Measurements from ENCODE around the gene SUDS3.
A peak's percentile ranks its signal among the peaks of the same experiment; 100 is the strongest.
"Not testable (repeated sequence)": the region's sequence is repeated elsewhere in the genome, so short reads cannot be mapped to it uniquely, and the experiment has no call there.

SUDS3 gene, protein sequence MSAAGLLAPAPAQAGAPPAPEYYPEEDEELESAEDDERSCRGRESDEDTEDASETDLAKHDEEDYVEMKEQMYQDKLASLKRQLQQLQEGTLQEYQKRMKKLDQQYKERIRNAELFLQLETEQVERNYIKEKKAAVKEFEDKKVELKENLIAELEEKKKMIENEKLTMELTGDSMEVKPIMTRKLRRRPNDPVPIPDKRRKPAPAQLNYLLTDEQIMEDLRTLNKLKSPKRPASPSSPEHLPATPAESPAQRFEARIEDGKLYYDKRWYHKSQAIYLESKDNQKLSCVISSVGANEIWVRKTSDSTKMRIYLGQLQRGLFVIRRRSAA

DNA sequence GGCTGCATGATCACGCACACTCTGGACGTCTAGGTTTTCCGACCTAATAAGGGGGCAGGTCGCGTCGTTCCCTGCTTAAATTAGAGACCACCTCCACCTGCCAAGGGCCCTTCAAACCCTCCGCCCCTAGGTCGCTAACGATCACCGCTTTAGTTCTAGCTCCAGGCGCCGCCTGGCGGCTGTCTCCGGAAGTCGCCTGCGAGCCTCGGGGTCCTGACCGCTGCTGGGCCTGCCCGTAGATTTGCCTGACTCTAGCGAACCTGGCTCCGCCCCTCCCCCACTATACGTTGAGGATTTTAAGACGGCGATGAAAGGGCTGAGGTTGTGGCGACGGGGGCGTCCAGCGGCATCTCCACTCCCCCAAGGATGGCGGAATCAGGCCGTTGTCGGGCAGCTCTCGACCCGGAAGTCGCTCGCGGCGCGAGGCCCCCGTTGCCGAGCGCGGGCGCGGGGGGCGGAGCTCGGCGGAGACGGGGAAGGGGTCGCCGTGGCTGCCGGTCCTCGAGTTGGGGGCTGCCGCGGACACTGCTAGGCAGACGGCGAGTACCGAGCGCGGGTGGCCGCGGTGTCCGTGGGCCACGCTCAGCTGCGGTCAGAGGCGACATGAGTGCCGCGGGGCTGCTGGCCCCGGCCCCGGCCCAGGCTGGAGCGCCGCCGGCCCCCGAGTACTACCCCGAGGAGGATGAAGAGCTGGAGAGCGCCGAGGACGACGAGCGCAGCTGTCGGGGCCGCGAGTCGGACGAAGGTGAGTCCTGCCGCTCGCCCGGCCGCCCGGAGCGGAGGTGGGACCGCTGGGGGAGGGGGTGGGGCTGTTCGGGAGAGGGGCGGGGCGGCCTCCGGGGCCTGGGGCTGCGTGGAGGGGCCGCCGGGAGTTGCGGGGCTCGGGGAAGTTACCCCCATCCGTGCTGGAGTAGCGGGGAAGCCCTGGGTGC is at the start of gene SUDS3:
Gene SUDS3 (plus strand): TSS at position 467 of the 932 bp plus-strand sequence. CDS start 137 bp downstream, at position 604.
- DNase-seq: peak; percentile 94

DNA sequence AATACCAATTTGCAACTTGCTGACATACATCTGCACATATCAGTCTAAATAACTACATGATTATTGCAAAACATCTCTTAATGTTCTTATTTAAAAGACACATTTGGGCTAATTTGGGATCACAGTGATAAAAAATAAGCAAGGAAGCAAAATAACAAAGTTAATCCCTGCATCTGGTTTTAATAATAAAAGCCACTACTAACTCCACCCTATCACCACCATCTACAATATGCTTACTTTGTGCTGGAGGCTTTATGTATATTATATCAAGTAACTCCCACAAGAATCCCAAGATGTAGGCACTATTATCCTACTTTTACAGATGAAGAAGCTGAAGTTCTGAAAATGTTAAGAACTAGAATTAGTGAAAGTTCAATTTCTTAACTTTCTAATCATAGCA is 49.4 kb upstream of the SUDS3 start:
- DNase-seq: no peak

DNA sequence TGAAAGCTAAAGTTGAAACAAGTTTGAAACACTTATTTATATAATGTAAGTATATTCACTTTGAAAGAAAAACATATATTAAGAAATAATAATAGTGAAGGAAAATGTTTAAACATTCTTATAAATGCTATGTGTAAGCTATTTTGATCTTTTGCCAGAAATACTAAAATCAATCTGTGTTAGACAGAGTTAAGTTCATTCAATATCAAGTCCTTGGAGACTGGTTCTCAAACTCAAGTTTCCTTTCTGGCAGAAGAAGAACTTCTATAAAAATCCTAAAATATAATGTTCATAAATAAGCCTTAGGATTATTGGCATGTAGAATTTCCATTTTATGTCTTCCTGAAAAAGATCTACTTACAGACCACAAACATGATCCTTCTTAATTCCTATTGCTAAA is 49.0 kb upstream of the SUDS3 start:
- DNase-seq: no peak

DNA sequence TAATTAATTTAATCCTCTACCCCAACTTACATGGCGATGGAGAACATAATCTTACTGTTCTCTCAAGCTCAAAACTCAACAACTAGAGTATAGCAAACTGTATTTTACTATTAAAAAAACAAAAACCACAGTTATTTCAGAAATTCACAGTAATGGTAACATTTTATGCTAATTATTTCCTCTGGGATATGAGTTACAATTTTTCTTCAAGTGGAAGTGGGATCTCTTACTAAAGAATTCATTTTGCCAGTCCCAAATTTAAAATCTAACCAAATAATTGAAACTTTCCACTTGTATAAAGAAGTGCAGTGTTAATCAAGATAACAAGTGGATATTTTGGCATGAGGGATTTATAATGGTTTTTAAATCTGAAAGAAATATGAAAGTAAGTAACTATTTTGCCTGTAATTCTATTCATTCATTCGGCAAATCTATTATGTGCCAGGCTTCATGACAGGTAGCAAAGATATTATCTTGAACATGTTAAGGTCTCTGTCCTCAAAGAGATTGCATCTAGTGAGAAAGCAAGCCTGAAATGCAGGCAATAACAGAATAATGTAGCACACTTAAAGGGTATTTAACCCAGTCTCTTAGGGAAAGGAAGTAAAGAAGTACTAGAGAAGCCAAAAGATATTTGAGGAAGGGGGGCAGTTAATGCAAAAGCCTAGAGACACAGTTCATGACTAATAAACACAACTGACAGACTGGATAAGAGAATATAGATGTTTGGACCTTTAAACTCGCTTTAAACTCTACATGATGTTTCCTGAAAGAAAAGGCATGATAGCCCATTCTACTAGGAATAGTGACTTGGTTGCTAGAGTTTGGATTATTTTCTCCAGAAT is 47.6 kb upstream of the SUDS3 start:
- DNase-seq: no peak

DNA sequence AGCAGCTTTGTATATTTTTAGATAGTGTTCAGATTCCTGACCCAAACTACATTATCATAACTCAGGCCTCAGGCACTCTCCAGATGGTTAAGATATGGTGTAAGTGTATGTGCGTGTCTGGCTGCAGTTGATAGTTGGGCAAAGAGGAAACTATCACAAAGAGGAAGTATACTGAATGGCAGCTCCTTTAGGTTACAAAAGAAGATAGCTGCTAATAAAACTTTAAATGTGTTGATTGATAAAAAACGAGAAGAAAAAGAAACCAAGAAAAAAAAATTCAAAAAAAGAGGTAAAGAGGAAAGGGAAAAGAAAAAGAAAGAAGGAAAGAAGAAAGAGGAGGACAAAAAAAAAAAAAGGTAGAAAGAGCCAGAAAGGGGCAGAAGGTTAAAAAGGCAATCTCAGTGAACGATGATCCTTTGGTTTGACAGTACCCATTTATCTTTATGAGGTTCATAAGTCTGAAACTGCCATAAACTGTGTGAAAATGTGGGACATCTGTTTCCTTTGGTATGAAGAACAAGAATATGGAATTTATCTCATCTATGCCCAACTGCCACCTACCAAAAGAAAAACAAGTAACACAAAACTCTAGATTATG is 45.8 kb upstream of the SUDS3 start:
- no peak for DNase-seq

DNA sequence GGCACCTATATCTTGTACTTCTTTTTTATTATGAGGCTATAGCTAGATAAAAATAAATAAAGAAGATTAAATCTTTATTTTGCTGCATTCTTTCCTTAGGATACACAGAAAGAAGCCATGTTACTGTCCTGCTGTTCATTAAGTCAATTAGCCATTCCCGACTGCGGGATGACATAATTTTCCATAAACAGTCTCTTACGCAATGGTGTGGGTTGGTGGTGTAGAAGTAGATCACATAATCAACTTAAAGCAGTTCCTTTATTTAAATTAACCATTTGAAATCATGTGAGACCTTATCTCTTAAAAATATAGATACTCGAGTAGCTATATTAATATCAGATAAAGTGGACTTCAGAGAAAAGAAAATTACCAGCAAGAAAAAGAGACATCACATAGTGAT is 43.8 kb upstream of the SUDS3 start:
- DNase-seq: peak; percentile 50

DNA sequence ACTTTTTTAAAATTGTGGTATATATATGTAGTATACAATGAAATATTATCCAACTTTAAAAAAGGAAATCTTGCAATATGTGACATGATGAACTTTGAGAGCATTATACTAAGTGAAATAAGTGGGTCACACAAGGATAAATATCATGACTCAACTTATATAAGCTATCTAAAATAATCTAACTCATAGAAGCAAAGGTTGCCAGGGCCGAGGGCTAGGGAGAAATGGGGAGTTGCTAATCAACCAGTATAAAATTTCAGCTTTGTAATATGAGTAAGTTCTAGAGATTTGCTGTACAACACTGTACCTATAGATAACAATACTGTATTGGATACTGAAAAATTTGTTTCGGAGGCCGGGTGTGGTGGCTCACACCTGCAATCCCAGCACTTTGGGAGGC is 42.1 kb upstream of the SUDS3 start:
- DNase-seq: no peak

DNA sequence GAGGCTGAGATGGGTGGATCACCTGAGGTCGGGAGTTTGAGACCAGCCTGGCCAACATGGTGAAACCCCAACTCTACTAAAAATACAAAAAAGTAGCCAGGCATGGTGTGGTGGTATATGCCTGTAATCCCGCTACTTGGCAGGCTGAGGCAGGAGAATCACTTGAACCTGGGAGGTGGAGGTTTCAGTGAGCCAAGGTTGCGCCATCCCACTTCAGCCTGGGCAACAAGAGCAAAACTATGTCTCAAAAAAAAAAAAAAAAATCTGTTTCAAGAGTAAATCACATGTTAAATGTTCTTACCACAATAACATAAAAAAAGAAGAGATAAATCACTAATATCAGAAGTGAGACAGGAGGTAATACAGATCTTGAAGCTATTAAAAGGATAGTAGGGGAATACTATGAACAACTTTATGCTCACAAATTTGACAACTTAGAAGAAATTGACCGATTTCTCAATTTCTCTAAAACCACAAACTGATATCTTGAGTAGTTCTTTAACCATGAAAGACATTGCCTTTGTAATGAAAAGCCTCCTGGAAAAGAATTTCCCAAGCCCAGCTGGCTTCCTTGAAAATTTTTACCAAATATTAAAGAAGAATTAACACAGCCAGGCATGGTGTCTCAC is 41.3 kb upstream of the SUDS3 start:
- DNase-seq: no peak

DNA sequence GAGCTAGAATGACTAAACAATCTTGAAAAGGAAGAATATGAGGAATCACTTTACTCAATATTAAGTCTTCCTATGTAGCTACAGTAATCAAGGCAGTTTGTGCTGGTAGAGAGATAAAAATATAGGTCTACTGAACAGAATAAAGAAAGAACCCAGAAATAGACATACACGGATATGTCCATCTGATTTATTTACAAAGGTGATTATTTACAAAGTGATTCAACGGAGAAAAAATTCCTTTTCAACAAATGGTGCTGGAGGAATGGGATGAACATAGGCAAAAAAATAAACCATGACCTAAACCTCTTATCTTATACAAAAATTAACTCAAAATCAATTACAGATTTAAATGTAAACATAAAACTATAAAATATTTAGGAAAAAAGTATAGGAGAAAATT is 40.2 kb upstream of the SUDS3 start:
- no peak for DNase-seq

DNA sequence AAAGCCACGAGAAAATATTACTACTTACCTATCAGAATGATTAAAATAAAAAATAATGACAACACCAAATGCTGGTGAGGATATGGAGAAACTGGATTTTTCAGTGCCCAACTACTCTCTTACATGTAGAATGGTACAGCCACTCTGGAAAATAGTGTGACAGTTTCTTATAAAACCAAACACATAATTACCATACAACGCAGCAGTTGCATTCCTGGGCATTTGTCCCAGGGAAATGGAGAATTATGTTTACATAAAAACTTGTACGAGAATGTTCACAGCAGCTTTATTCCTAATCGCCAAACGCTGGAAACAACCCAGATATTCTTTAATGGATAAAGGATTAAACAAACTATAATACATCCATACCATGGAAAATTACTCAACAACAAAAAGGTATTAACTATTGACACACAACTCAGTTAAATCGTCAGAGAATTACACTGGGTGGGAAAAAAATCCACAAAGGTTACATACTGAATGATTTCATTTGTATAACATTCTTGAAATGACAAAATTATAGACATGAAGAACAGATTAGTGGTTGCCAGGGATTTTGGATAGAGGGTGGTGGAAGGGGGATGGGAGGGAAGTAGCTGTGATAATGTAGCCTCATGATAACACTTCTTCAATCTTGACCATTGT is 39.0 kb upstream of the SUDS3 start:
- DNase-seq: no peak

DNA sequence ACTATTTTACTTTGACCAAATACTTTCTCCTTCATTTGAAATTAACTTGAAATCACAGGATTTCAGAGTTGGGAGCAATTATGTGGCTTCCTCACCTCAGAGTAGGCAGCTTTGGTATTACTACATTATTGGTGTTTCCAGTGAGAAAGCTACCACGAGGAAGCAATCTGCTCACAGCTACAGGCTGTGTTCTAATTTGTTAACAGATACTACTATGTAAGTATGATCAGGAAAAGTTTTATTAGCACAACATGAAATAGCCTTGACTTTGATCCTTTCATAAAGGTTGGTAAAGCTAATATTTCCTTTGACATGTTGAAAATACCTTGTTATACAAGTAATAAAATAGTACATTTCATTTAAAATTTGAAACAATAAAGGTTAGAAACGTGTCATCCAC is 34.3 kb upstream of the SUDS3 start:
- no peak for DNase-seq

DNA sequence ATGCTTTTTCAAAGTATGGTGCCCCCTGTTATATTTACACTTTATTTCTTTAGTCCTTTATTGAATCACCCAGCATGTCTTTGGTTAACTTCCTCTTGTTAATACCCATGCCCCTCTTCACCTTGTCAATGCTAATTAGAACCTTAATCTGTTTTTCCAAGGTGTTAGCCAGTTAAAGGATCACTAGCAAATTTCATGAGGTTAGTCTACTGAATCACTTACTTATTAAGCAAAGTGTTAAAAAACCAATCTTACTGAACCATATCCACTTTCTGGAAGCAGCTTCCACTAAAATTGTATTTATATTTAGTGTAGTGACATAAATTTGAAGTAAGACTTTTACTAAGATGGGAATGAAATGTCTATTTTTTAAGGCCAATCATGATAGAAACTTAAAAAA is 31.5 kb upstream of the SUDS3 start:
- peak; percentile 78 for DNase-seq

DNA sequence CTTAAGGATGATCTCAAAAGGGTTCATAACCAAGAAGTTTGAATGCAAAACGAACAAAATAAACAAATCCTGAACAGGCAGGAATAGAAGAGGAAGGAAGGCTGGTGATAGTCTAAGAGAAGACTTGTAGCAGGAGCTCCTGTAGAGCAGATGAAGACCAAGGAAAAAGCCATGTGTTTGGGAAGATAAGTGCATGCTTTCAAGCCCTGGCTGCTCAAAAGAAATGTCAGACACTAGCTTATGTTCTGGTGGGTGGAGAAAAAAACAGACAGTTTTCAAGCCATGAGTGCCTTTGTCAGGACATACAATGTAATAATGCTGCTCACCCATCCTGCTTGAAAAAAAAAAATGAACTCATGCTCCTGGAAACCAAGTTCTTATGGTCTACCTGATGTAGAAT is 31.0 kb upstream of the SUDS3 start:
- DNase-seq: peak; percentile 23

DNA sequence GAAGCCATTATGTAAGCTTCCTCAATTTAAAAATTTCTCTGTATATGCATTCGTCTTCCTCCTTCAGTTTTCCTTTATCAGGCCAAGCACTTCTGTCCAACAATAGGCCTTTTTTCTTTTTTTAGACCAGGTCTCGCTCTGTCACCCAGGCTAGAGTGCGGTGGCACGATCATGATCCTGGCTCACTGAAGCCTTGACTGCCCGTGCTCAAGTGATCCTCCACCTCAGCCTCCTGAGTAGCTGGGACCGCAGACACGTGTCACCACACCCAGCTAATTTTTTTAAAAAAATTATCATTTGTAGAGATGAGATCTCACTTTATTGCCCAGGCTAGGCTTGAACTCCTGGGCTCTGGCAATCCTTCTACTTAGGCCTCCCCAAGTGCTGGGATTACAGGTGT is 29.5 kb upstream of the SUDS3 start:
- no peak for DNase-seq

DNA sequence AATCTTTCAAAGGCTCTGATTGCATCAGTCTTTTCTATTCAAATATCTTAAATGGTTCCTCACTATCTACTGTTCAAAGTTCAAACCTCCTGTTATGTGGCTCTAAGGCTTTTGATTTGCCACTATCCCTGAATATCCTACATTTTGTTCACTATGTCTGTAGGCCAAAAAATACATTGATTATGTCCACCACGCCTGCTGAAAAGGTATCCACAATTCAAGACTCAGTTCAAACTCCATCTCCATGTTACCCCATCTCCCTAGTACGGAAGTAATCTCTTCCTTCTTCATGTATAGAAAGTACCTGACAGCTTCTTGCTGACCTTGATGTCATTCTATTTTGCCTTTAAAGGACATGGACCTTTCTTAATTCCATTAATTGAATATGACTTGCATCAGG is 28.4 kb upstream of the SUDS3 start:
- no peak for DNase-seq

DNA sequence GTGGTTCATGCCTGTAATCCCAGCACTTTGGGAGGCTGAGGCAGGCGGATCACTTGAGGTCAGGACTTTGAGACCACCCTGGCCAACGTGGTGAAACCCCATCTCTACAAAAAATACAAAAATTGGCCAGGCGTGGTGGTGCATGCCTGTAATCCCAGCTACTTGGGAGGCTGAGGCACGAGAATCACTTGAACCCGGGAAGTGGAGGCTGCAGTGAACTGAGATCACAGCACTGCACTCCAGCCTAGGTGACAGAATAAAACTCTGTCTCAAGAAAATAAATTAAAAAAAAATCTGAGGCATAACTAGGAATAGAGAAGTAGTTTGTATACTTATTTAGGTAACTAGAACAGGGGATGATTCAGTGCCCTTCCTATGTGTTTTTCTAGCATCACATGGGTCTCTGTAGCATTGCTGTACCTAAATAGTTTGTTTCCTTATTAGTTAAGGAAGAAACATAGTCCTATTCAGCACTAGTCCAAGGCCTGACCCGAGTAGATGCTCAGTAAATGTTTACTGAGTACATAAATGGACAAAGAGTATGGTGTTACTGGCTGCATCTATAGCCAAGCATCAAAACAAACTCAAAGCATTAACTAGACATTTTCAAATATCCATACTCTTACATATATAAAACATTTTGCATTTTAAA is 25.3 kb upstream of the SUDS3 start:
- DNase-seq: no peak

DNA sequence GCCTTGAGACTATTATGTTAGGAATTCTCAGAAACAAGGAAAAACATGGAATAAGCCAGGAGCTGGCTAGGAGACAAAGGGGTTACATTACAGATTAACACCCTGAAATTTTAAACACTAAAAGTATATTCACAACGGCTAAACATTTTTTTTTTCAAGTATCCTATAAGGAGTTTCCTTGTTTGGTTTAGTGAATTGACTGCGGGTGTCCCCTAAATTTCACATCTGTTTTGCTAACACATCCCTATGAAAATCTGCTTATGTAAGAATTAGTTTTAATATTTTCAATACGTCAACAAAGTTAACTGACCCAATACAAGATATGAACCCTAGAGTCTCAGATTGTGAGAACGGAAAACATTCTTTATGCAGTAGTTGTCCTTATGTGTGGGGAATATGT is 22.6 kb upstream of the SUDS3 start:
- no peak for DNase-seq

DNA sequence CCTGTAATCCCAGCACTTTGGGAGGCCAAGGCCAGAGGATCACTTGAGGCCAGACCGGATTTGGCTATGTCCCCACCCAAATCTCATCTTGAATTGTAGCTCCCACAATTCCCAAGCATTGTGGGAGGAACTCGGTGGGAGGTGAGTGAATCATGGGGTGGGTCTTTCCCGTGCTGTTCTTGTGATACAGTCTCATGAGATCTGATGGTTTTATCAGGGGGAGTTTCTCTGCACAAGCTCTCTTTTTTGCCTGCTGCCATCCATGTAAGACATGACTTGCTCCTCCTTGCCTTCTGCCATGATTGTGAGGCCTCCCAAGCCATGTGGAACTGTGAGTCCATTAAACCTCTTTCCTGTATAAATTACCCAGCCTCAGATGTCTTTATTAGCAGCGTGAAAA is 21.9 kb upstream of the SUDS3 start:
- DNase-seq: not testable (repeated sequence)

DNA sequence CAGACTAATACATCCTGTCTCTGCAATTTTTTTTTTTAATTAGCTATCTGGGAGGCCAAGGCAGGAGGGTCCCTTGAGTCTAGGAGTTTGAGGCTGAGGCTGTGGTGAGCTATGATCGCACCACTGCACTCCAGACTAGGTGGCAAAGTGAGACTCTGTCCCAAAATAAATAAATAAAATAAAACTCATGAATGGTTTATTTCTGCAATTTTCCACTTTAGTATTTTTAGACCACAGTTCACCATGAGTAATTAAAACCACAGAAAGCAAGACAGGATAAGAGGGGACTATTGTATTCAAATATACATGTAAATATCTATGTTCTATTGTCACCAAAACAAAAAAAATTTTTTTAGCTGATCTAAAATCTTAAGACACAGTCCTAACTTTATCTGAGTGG is 21.5 kb upstream of the SUDS3 start:
- DNase-seq: no peak

DNA sequence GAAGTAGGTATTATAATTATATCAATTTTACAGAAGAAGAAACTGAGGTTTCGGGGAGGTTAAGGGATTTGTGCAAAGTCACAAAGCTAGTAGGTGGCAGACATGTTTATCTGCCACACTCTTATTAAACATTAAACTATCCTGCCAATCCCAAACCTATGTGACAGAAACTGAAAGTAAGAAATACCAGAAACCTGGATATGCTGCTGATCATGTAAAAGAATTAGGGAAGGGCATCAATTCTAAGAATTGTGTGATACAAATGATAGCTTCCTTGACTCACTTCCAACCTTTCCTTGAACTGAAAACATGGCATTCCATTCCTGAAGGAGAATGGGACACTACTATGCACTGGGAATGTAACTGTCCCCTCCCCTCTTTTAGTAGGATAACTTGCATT is 20.5 kb upstream of the SUDS3 start:
- DNase-seq: no peak

DNA sequence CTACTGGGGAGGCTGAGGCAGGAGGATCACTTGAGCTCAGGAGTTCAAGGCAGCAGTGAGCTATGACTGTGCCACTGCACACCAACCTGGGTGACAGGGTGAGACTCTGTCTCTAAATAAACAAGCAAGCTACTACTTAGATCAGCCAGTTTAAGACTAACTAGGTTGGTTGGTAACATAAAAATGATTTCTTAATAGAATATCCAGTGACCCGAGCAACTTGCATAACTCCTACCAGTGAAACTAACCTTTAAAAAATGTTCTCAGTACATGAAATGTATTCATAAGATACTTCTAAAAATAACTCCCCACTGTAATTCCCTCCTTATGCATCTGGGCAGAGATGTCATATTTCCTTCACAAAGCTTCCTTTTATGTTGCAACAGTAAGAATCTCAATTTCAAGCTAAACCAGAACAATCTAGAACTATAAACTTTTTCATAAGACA is 19.5 kb upstream of the SUDS3 start:
- DNase-seq: no peak

Measured in NCI-H82 (cell line).